Prostate gland (tissue), 2 donors: ENCODE results near the gene QPCT.

Experiments
- POLR2A ChIP-seq: fragments of 450-650 bp; IDR thresholded peaks from one replicate; pipeline ENCODE4 v1.6.1; 2016; ENCODE audit warnings: antibody characterized with exemption, mild to moderate bottlenecking
- TF ChIP-seq, protein P1 (sequence below), 4 experiments: fragments of 200-600 bp in 2 of 4; fragments of 450-650 bp in 2 of 4; sonication (generic) in 2 of 4; IDR thresholded peaks; 1 replicate in 3 of 4; 2 replicates in 1 of 4; pipeline ENCODE4 v1.5.1; 2016 to 2019; ENCODE audit warnings: antibody characterized with exemption in 4 of 4, mild to moderate bottlenecking in 2 of 4, moderate library complexity in 2 of 4

DNA sequence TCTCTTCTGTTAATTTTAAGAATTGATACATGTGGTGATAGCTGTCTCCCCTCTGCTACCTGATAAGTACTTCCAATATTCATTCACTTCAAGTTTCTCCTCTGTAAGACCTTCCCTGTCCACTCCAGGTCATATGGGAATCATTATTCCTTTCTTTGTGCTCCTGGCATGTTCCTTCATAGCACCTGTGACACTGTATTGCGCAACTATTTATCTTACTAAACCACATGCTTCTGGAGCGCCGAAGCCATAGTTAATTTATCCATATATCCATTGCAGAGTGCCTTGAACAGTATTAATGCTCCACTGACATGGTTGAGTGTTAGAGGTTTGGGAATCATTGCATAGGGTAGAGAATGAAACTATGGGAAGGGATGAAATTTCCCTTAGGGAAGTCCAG is 11.9 kb upstream of the QPCT start:
- TF ChIP-seq POLR2A, result no peak
- TF ChIP-seq, protein P1, sequence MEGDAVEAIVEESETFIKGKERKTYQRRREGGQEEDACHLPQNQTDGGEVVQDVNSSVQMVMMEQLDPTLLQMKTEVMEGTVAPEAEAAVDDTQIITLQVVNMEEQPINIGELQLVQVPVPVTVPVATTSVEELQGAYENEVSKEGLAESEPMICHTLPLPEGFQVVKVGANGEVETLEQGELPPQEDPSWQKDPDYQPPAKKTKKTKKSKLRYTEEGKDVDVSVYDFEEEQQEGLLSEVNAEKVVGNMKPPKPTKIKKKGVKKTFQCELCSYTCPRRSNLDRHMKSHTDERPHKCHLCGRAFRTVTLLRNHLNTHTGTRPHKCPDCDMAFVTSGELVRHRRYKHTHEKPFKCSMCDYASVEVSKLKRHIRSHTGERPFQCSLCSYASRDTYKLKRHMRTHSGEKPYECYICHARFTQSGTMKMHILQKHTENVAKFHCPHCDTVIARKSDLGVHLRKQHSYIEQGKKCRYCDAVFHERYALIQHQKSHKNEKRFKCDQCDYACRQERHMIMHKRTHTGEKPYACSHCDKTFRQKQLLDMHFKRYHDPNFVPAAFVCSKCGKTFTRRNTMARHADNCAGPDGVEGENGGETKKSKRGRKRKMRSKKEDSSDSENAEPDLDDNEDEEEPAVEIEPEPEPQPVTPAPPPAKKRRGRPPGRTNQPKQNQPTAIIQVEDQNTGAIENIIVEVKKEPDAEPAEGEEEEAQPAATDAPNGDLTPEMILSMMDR (IDR thresholded peaks at IDR 0.05), result no peak
